ENCODE data around the gene AKT1S1. TPM values are rescaled to one million over a fixed set of nuclear protein-coding genes. Genes with fewer than 3 reads are reported as not detected.

Gene AKT1S1
- total RNA-seq, 1 donor from 2014 or later, result 48.8 TPM

GRCh38 chr19:49891393-49891792 lies 14.2 kb upstream of the AKT1S1 start:
- Mint-ChIP-seq H3K27ac (no peak overlapping the region), H3K9me3 (ENCODE audit: low read depth) (no peaks in the 10 kb centered on the region), H3K27me3 (peaks cover 34% of the 10 kb centered on the region), H3K36me3 (ENCODE audit: insufficient read depth) (peaks cover 4% of the 10 kb centered on the region), H3K4me3 (ENCODE audit: low read depth) (no peak overlapping the region), H3K4me1 (ENCODE audit: low read depth) (peaks cover 1% of the 10 kb centered on the region)
- DNase-seq (ENCODE audit: low spot score, unreplicated experiment), result no peak
- no peak for TF ChIP-seq CTCF (IDR thresholded peaks at IDR 0.05; ENCODE audit: unreplicated experiment)

GRCh38 chr19:49890349-49891311 lies 13.5 kb upstream of the AKT1S1 start:
- Mint-ChIP-seq H3K27me3 (peaks cover 31% of the 10 kb centered on the region), H3K4me3 (ENCODE audit: low read depth) (no peak overlapping the region), H3K9me3 (ENCODE audit: low read depth) (no peaks in the 10 kb centered on the region), H3K27ac (no peak overlapping the region), H3K36me3 (ENCODE audit: insufficient read depth) (peaks cover 7% of the 10 kb centered on the region), H3K4me1 (ENCODE audit: low read depth) (peaks cover 1% of the 10 kb centered on the region)
- peak; percentile 5 for TF ChIP-seq CTCF (IDR thresholded peaks at IDR 0.05; ENCODE audit: unreplicated experiment)
- DNase-seq (ENCODE audit: low spot score, unreplicated experiment), result no peak

GRCh38 chr19:49889687-49890348 lies 12.7 kb upstream of the AKT1S1 start:
- Mint-ChIP-seq H3K4me3 (ENCODE audit: low read depth) (no peak overlapping the region), H3K36me3 (ENCODE audit: insufficient read depth) (peaks cover 11% of the 10 kb centered on the region), H3K9me3 (ENCODE audit: low read depth) (no peaks in the 10 kb centered on the region), H3K27ac (no peak overlapping the region), H3K27me3 (peaks cover 31% of the 10 kb centered on the region), H3K4me1 (ENCODE audit: low read depth) (peaks cover 1% of the 10 kb centered on the region)
- peak; percentile 49 for DNase-seq (ENCODE audit: low spot score, unreplicated experiment)
- peak; percentile 72 for TF ChIP-seq CTCF (IDR thresholded peaks at IDR 0.05; ENCODE audit: unreplicated experiment)

- Mint-ChIP-seq H3K27me3 (peaks cover 31% of the 10 kb centered on the region), H3K36me3 (ENCODE audit: insufficient read depth) (peaks cover 13% of the 10 kb centered on the region), H3K4me1 (ENCODE audit: low read depth) (peaks cover 1% of the 10 kb centered on the region), H3K27ac (no peak overlapping the region), H3K9me3 (ENCODE audit: low read depth) (no peaks in the 10 kb centered on the region), H3K4me3 (ENCODE audit: low read depth) (no peak overlapping the region)
- TF ChIP-seq CTCF (IDR thresholded peaks at IDR 0.05; ENCODE audit: unreplicated experiment), result no peak
- DNase-seq (ENCODE audit: low spot score, unreplicated experiment), result no peak
Observed at GRCh38 chr19:49889038-49889686, 12.0 kb upstream of the AKT1S1 start.

DNA sequence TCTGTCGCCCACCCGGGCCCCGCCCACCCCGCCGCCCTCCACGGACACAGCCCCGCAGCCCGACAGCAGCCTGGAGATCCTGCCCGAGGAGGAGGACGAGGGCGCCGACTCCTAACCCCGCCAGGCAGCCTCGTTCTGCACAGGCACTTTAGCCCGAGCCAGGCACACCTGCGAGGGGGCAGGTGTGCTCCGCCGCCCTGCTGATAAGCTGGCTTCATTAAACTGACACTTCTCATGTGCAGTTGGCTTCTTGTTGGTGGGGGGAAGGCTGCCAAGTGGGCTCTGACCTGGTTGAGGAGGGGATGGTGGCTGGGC lies 11.3 kb upstream of the AKT1S1 start:
- Mint-ChIP-seq H3K27me3 (peaks cover 30% of the 10 kb centered on the region), H3K36me3 (ENCODE audit: insufficient read depth) (peaks cover 14% of the 10 kb centered on the region), H3K4me3 (ENCODE audit: low read depth) (no peak overlapping the region), H3K27ac (no peak overlapping the region), H3K4me1 (ENCODE audit: low read depth) (peaks cover 1% of the 10 kb centered on the region), H3K9me3 (ENCODE audit: low read depth) (no peaks in the 10 kb centered on the region)
- DNase-seq (ENCODE audit: low spot score, unreplicated experiment), result no peak
- no peak for TF ChIP-seq CTCF (IDR thresholded peaks at IDR 0.05; ENCODE audit: unreplicated experiment)

All from progenitor cell of endocrine pancreas (in vitro differentiated cells).